ENCODE results near the gene MMP24OS.

GRCh38 chr20:35279040-35279439, 1.1 kb upstream of the MMP24OS start:
- no peak for TF ChIP-seq POLR2A (IDR thresholded peaks at IDR 0.05; ENCODE audit: borderline replicate concordance, extremely low read depth, insufficient read depth, insufficient read length)
- no peak for TF ChIP-seq CTCF (IDR thresholded peaks at IDR 0.05 in 2 of 3, conservative IDR thresholded peaks at IDR 0.05 in 1 of 3; ENCODE audit: borderline replicate concordance in 1 of 3, insufficient read depth in 1 of 3, low read depth in 2 of 3, low read length in 2 of 3)
- no peak for TF ChIP-seq SP1 (IDR thresholded peaks at IDR 0.05; ENCODE audit: low read depth)
- no peak for TF ChIP-seq YY1 (IDR thresholded peaks at IDR 0.05; ENCODE audit: extremely low read depth, insufficient replicate concordance, low read depth, low read length)

Data from HCT116 (cell line).